BJ (cell line): ENCODE measurements around the gene RNF145. TPM values are rescaled to one million over a fixed set of nuclear protein-coding genes. Genes with fewer than 3 reads are reported as not detected.
"Not testable (repeated sequence)": the region's sequence is repeated elsewhere in the genome, so short reads cannot be mapped to it uniquely, and the experiment has no call there.

ENCODE experiments used
- CTCF ChIA-PET: fragments of 350-600 bp; formaldehyde crosslinking; extraction: SDS; loops from one replicate; lab custom pipeline; 2021; ENCODE audit warnings: antibody characterized with exemption, inconsistent platforms; lab: Yijun Ruan, JAX
- POLR2A ChIA-PET: fragments of 300-600 bp; sonication (Branson Sonifier 250); formaldehyde crosslinking; extraction: SDS; loops from one replicate; lab custom pipeline; 2021; ENCODE audit warnings: antibody characterized with exemption; lab: Charles Lee
- DNase-seq: peaks from one replicate; pipeline ENCODE4 v3.0.0-alpha.2; 2011; ENCODE audit warnings: low read depth
- H3K27me3 ChIP-seq: 2 replicates; pipeline ENCODE4 v1.6.0; 2011; ENCODE audit warnings: low read length; ENCODE audit not compliant: control insufficient read depth, insufficient read depth
- H3K36me3 ChIP-seq: 2 replicates; pipeline ENCODE4 v1.5.1; 2011; ENCODE audit warnings: low read length; ENCODE audit not compliant: control insufficient read depth, insufficient read depth
- H3K4me3 ChIP-seq: 2 replicates; pipeline ENCODE4 v1.5.1; 2011; ENCODE audit warnings: low read depth, mild to moderate bottlenecking, control low read depth, low read length
- polyA plus RNA-seq: library from polyadenylated mRNA; depleted of rRNA; stranded (reverse); fragments of >200 nt; gene quantifications from 2 replicates; pipeline ENCODE4 v1.2.3, GENCODE V29; 2011
- TF ChIP-seq, protein P1 (sequence below): IDR thresholded peaks from 2 replicates; pipeline ENCODE4 v1.5.1; 2011; ENCODE audit warnings: low read depth, mild to moderate bottlenecking, control low read depth, inconsistent platforms, low read length, moderate library complexity; ENCODE audit not compliant: insufficient read depth

RNF145 gene
- polyA plus RNA-seq, 1 experiment: 27.9 TPM

DNA sequence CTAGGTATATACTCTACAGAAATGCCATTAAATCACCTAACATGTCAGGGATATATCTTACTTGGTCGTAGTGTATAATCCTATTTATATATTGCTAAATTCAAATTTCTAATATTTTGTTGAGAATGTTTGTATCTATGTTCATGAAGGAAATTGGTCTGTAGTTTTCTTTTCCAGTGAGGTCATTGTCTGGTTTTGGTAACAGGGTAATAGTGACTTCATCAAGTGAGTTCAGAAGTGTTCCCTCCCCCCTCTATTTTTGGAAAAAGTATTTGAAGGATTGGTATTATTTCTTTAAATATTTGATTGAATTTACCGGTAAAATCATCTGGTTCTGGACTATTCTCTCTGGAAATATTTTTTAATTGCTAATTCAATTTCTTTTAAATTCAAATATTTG lies 86.2 kb downstream of the RNF145 start:
- Histone ChIP-seq H3K27me3 (peaks cover 1% of the 10 kb centered on the region; the same call in 1 of the 2 replicates), H3K36me3 (no peaks in the 10 kb centered on the region), H3K4me3 (no peak overlapping the region)
- DNase-seq: no peak
- ChIA-PET POLR2A (no interaction called here), CTCF (interaction anchor here (1.0 kb wide), 1 partner anchor 10 kb away, joined by 3 read pairs; no protein-coding TSS in a partner anchor)
- TF ChIP-seq, protein P1, sequence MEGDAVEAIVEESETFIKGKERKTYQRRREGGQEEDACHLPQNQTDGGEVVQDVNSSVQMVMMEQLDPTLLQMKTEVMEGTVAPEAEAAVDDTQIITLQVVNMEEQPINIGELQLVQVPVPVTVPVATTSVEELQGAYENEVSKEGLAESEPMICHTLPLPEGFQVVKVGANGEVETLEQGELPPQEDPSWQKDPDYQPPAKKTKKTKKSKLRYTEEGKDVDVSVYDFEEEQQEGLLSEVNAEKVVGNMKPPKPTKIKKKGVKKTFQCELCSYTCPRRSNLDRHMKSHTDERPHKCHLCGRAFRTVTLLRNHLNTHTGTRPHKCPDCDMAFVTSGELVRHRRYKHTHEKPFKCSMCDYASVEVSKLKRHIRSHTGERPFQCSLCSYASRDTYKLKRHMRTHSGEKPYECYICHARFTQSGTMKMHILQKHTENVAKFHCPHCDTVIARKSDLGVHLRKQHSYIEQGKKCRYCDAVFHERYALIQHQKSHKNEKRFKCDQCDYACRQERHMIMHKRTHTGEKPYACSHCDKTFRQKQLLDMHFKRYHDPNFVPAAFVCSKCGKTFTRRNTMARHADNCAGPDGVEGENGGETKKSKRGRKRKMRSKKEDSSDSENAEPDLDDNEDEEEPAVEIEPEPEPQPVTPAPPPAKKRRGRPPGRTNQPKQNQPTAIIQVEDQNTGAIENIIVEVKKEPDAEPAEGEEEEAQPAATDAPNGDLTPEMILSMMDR: no peak

DNA sequence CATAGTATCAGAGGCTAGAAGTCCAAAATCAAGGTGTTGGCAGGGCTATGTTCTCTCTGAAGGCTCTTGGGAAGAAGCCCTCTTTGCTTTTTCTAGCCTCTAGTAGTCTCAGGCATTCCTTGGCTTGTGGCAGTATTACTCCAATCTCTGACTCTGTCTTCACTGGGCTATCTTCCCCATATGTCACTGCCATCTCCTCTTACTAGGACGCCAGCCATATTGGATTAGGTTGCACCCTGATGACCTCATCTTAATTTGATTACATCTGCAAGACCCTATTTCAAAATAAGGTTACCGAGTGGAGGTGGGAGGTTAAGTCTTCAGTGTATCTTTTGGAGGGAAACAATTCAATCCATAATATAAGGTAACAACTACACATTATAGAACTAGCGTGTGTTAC lies 88.3 kb downstream of the RNF145 start:
- CTCF ChIA-PET: no interaction called here
- Histone ChIP-seq H3K36me3 (no peaks in the 10 kb centered on the region), H3K4me3 (no peak overlapping the region), H3K27me3 (no peaks in the 10 kb centered on the region)
- DNase-seq: no peak
- TF ChIP-seq, protein P1: no peak
- POLR2A ChIA-PET: no interaction called here

DNA sequence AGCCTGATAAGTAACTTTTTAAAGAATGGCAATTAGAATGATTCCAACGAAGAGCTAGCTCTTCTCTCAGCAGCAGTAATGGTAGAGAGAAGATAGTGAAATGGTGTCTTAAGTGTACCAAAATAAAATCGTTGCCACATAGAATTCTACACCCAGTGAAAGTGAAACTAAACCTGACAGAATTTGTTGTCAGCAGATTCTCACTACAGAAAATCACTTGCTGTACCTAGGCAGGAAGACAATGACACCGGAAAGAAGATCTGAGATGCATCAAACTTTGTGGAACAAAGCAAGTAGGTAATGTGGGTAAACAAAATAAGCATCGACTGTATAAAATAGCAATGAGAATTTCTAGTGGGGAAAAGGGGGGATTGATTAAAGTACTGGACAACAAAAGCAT lies 88.9 kb downstream of the RNF145 start:
- no peaks in the 10 kb centered on the region for H3K27me3 ChIP-seq
- no peaks in the 10 kb centered on the region for H3K36me3 ChIP-seq
- POLR2A ChIA-PET: no interaction called here
- no peak for DNase-seq
- CTCF ChIA-PET: no interaction called here
- TF ChIP-seq, protein P1: no peak
- H3K4me3 ChIP-seq: no peak overlapping the region

DNA sequence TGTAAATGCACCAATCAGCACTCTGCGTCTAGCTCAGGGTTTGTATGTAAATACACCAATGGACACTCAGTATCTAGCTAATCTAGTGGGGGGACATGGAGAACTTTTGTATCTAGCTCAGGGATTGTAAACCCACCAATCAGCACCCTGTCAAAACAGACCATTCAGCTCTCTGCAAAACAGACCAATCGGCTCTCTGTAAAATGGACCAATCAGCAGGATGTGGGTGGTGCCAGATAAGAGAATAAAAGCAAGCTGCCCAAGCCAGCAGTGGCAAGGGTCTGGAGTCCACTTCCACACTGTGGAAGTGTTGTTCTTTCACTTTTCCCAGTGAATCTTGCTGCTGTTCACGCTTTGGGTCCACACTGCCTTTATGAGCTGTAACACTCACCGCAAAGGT lies 89.5 kb downstream of the RNF145 start:
- H3K36me3 ChIP-seq, H3K27me3 ChIP-seq, H3K4me3 ChIP-seq, POLR2A ChIA-PET, DNase-seq: not testable (repeated sequence)
- CTCF ChIA-PET: interaction anchor here (1.1 kb wide), 1 partner anchor 425 kb away, joined by 4 read pairs; no protein-coding TSS in a partner anchor

DNA sequence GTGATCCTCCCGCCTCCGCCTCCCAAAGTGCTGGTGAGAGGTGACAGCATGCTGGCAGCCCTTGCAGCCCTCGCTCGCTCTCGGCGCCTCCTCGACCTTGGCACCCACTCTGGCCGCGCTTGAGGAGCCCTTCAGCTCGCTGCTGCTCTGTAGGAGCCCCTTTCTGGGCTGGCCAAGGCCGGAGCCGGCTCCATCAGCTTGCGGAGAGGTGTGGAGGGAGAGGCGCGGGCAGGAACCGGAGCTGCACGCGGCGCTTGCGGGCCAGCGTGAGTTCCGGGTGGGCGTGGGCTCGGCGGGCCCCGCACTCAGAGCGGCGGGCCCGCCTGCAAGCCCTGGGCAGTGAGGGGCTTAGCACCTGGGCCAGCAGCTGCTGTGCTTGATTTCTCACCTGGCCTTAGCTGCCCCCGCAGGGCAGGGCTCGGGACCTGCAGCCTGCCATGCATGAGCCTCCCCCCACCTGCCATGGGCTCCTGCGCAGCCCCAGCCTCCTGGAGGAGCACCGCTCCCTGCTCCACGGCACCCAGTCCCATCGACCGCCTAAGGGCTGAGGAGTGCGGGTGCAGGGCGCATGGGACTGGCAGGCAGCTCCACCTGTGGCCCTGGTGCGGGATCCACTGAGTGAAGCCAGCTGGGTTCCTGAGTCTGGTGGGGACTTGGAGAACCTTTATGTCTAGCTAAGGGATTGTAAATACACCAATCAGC lies 90.2 kb downstream of the RNF145 start:
- CTCF ChIA-PET: interaction anchor here (1.1 kb wide), 1 partner anchor 425 kb away, joined by 4 read pairs; no protein-coding TSS in a partner anchor
- H3K4me3 ChIP-seq, H3K36me3 ChIP-seq, POLR2A ChIA-PET, H3K27me3 ChIP-seq, DNase-seq: not testable (repeated sequence)

DNA sequence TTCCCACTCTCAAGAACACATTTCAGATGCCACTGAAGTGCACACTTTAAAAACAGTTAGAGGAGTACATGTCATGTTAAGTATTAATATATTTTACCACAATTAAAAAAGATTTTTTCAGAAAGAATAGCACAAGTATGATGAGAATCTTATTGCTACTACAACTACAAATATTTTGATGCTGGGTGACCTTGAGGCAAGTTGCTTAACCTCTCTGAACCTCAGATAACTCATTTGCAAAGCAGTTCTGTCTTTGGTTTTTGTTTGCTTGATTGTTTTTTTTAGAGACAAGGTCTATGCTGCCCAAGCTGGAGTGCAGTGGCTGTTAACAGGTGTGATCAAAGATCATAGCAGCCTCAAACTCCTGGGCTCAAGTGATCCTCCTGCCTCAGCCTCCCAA lies 95.9 kb downstream of the RNF145 start:
- H3K4me3 ChIP-seq: no peak overlapping the region
- POLR2A ChIA-PET: no interaction called here
- TF ChIP-seq, protein P1: no peak
- CTCF ChIA-PET: interaction anchor here (1.4 to 1.7 kb wide), 3 partner anchors 19 to 1038 kb away, joined by 3 to 11 read pairs (median 4); no protein-coding TSS in a partner anchor
- H3K27me3 ChIP-seq: 0 out of 2 replicates have a peak, but pooled peaks cover 2% of the 10 kb centered on the region
- no peak for DNase-seq
- no peaks in the 10 kb centered on the region for H3K36me3 ChIP-seq
